HepG2 (cell line): ENCODE results near the gene APRT. TPM values are rescaled to one million over a fixed set of nuclear protein-coding genes. Genes with fewer than 3 reads are reported as not detected.
A peak's percentile ranks its signal among the peaks of the same experiment; 100 is the strongest.

Experiments used
- ARID4A ChIP-seq: sonication (generic); formaldehyde crosslinking; IDR thresholded peaks from 2 replicates; pipeline ENCODE4 v1.5.0; 2020; ENCODE audit warnings: mild to moderate bottlenecking, missing genetic modification reagents, borderline replicate concordance
- ERF ChIP-seq: IDR thresholded peaks from 2 replicates; pipeline ENCODE4 v1.6.1; 2018; ENCODE audit warnings: missing biosample characterization, missing genetic modification reagents
- FOXP1 ChIP-seq, 2 experiments: fragments of 450-650 bp in 1 of 2; IDR thresholded peaks; 2 replicates each; pipeline ENCODE4 v1.6.1; 2017 to 2018; ENCODE audit warnings: antibody characterized with exemption in 1 of 2
- GPBP1L1 ChIP-seq: sonication (generic); formaldehyde crosslinking; IDR thresholded peaks from 2 replicates; pipeline ENCODE4 v1.5.0; 2020; ENCODE audit warnings: mild to moderate bottlenecking, missing genetic modification reagents
- HDAC1 ChIP-seq: sonication (generic); formaldehyde crosslinking; IDR thresholded peaks from 2 replicates; pipeline ENCODE4 v1.5.1; 2020; ENCODE audit warnings: mild to moderate bottlenecking, missing genetic modification reagents
- PTBP1 ChIP-seq: fragments of 200-400 bp; formaldehyde crosslinking; IDR thresholded peaks from 2 replicates; pipeline ENCODE4 v1.6.1; 2018; ENCODE audit warnings: low read length, low read depth; ENCODE audit not compliant: poor library complexity, severe bottlenecking
- RBM22 ChIP-seq: fragments of 200-400 bp; formaldehyde crosslinking; optimal IDR thresholded peaks from 2 replicates; pipeline ENCODE3; 2017; ENCODE audit warnings: mild to moderate bottlenecking, low read length, moderate library complexity
- U2AF1 ChIP-seq: fragments of 200-400 bp; formaldehyde crosslinking; optimal IDR thresholded peaks from 2 replicates; pipeline ENCODE3; 2017; ENCODE audit warnings: mild to moderate bottlenecking, low read depth, low read length
- ZFP36L1 ChIP-seq: sonication (generic); formaldehyde crosslinking; IDR thresholded peaks from 2 replicates; pipeline ENCODE4 v1.8.0; 2022; ENCODE audit warnings: mild to moderate bottlenecking, missing genetic modification reagents, moderate library complexity
- ZFP62 ChIP-seq: sonication (generic); formaldehyde crosslinking; IDR thresholded peaks from 2 replicates; pipeline ENCODE4 v1.4.0; 2020; ENCODE audit warnings: missing genetic modification reagents
- ZNF281 ChIP-seq: sonication (generic); formaldehyde crosslinking; IDR thresholded peaks from 2 replicates; pipeline ENCODE4 v1.4.0; 2020; ENCODE audit warnings: missing genetic modification reagents, borderline replicate concordance
- polyA plus RNA-seq, 8 experiments: library from polyadenylated mRNA; depleted of rRNA in 3 of 8; stranded (reverse) in 7 of 8; unstranded in 1 of 8; fragments of >200 nt; fragmentation: Illumina TruSeq in 4 of 8; extraction: Trizol in 4 of 8; gene quantifications; 2 replicates each; pipeline versions ENCODE4 v1.2.1 to v1.2.3, GENCODE V29; 2011 to 2016; ENCODE audit warnings: low read depth in 4 of 8, missing spikeins in 1 of 8, mixed read lengths in 1 of 8; ENCODE audit not compliant: insufficient read depth in 1 of 8
- total RNA-seq, 5 experiments: library from RNA; depleted of rRNA; stranded (reverse); fragments of >200 nt; fragmentation: Illumina TruSeq; extraction: Trizol; gene quantifications; 2 replicates each; pipeline ENCODE4 v1.2.3, GENCODE V29; 2016; ENCODE audit warnings: low read depth in 1 of 5
- TF ChIP-seq, protein P1 (sequence below): sonication (generic); formaldehyde crosslinking; IDR thresholded peaks from 2 replicates; pipeline ENCODE4 v1.4.0; 2020; ENCODE audit warnings: missing genetic modification reagents
- TF ChIP-seq, protein P2 (sequence below): sonication (generic); formaldehyde crosslinking; IDR thresholded peaks from 2 replicates; pipeline ENCODE4 v1.5.0; 2020; ENCODE audit warnings: missing genetic modification reagents
- TF ChIP-seq, protein P3 (sequence below): IDR thresholded peaks from 2 replicates; pipeline ENCODE4 v1.6.1; 2016; ENCODE audit warnings: missing compliant biosample characterization, missing genetic modification reagents, borderline replicate concordance

APRT gene
- total and polyA plus RNA-seq, 2 of the 13 experiments (the other 11 are each of a cell fraction or from before 2014, with no cell fraction given), result 155 to 242 TPM

DNA sequence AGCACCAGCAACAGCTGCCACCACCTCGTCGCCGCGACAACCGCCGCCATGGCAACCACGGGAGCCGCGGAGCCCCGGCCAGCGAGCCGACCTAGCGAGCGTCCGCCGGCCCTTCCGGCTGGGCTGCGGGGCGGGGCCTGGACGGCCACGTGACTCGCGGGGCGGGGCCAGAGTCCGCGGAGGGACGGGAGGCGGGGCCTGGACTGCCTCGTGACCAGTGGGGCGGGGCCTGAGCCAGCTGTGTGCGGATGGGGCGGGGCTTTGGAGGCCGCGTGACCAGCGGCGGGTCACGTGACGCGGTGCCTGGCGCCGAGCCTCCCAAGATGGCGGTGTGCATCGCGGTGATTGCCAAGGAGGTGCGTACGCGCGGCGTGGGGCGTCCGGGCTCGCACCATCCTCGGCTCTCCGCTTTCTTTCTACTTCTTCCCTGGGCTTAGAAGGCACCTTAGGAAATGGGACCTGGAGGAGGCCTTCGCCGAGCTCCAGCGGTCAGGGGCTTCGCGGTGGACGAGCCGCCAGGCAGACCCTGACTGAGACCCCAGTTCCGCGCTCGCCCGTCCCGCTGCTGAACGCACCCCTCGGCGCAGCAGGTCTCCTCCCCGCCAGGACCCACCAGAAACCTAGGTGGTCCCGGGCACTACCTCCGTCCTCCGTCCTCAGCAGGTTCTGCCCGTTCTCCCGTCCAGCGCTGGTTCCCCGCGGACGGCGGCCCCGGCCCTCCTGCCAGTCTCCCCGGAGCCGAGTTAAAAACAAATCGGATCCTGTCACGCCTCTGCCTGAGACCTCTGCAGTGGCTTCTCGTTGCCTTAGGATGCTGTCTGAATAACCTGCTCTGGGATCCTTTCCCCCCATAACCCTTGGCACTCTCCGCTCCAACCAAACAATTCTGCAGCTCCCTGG is 45.4 kb upstream of the APRT start, which contains the start of the genes GALNS and TRAPPC2L (continued):
- TF ChIP-seq, protein P1, sequence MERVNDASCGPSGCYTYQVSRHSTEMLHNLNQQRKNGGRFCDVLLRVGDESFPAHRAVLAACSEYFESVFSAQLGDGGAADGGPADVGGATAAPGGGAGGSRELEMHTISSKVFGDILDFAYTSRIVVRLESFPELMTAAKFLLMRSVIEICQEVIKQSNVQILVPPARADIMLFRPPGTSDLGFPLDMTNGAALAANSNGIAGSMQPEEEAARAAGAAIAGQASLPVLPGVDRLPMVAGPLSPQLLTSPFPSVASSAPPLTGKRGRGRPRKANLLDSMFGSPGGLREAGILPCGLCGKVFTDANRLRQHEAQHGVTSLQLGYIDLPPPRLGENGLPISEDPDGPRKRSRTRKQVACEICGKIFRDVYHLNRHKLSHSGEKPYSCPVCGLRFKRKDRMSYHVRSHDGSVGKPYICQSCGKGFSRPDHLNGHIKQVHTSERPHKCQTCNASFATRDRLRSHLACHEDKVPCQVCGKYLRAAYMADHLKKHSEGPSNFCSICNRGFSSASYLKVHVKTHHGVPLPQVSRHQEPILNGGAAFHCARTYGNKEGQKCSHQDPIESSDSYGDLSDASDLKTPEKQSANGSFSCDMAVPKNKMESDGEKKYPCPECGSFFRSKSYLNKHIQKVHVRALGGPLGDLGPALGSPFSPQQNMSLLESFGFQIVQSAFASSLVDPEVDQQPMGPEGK (CRISPR knock-in tag), result no peak
- peak; percentile 89 for TF ChIP-seq HDAC1
- peak; percentile 99 for TF ChIP-seq RBM22
- no peak for TF ChIP-seq ZFP36L1 (CRISPR knock-in tag)
- TF ChIP-seq, protein P2, sequence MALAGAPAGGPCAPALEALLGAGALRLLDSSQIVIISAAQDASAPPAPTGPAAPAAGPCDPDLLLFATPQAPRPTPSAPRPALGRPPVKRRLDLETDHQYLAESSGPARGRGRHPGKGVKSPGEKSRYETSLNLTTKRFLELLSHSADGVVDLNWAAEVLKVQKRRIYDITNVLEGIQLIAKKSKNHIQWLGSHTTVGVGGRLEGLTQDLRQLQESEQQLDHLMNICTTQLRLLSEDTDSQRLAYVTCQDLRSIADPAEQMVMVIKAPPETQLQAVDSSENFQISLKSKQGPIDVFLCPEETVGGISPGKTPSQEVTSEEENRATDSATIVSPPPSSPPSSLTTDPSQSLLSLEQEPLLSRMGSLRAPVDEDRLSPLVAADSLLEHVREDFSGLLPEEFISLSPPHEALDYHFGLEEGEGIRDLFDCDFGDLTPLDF (CRISPR knock-in tag), result peak; percentile 72; the same call in 1 of the 2 replicates
- TF ChIP-seq GPBP1L1 (CRISPR knock-in tag), result no peak
- peak; percentile 32 for TF ChIP-seq U2AF1
- TF ChIP-seq PTBP1, result no peak
- peak; percentile 91 for TF ChIP-seq ARID4A
- TF ChIP-seq, protein P3, sequence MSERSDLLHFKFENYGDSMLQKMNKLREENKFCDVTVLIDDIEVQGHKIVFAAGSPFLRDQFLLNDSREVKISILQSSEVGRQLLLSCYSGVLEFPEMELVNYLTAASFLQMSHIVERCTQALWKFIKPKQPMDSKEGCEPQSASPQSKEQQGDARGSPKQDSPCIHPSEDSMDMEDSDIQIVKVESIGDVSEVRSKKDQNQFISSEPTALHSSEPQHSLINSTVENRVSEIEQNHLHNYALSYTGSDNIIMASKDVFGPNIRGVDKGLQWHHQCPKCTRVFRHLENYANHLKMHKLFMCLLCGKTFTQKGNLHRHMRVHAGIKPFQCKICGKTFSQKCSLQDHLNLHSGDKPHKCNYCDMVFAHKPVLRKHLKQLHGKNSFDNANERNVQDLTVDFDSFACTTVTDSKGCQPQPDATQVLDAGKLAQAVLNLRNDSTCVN (CRISPR knock-in tag), result no peak; the same call in 1 of the 2 replicates
- TF ChIP-seq FOXP1 (IDR thresholded peaks at IDR 0.05), result no peak
- no peak for TF ChIP-seq FOXP1 (CRISPR knock-in tag; IDR thresholded peaks at IDR 0.05)
- no peak for TF ChIP-seq ZNF281 (CRISPR knock-in tag)
- peak; percentile 69; the same call in 1 of the 2 replicates for TF ChIP-seq ERF
- TF ChIP-seq ZFP62 (CRISPR knock-in tag), result no peak
